HepG2 (cell line): ENCODE results near the gene SUSD2. TPM values are rescaled to one million over a fixed set of nuclear protein-coding genes. Genes with fewer than 3 reads are reported as not detected.

Source experiments
- ATAC-seq: fragments of 200-7000 bp; cut with Tn5 transposase; 3 replicates; pipeline ENCODE4 v1.9.1; 2020; ENCODE audit warnings: mild to moderate bottlenecking, moderate library complexity
- BruUV-seq: library from RNA; stranded (reverse); fragments of 400-500 nt; replicated peaks from 2 replicates; lab custom pipeline; 2021; lab: Mats Ljungman, UMichigan
- CTCF ChIA-PET: fragments of 300-600 bp; formaldehyde crosslinking; extraction: SDS; loops from one replicate; lab custom pipeline; 2021; ENCODE audit warnings: low total read pairs, inconsistent platforms, low intra/inter-chr PET ratio; lab: Yijun Ruan, JAX
- POLR2A ChIA-PET: fragments of 350-600 bp; sonication (Branson Sonifier 250); formaldehyde crosslinking; loops from one replicate; lab custom pipeline; 2020; ENCODE audit warnings: antibody characterized with exemption, inconsistent platforms; lab: Yijun Ruan, JAX
- DNase-seq: peaks from one replicate; pipeline ENCODE4 v3.0.0-alpha.2; 2015; ENCODE audit warnings: low spot score
- FAIRE-seq: peaks from 3 replicates; lab custom pipeline; 2011; peaks lifted over from hg19 to GRCh38; lab: Jason Lieb, UNC
- H2AFZ ChIP-seq: one replicate; pipeline ENCODE4 v1.6.1; 2011; ENCODE audit warnings: low read length, inconsistent platforms
- H3K27ac ChIP-seq: fragments of 300-600 bp; 3 replicates; pipeline ENCODE4 v1.8.0; 2011; ENCODE audit warnings: mixed run types, mild to moderate bottlenecking, mixed read lengths, low read length, inconsistent platforms; ENCODE audit not compliant: insufficient read depth; ENCODE audit errors: extremely low read length
- H3K27me3 ChIP-seq, 2 experiments: fragments of 200-600 bp in 1 of 2; 2 replicates in 1 of 2; 3 replicates in 1 of 2; pipeline versions ENCODE4 v1.6.0 to v1.8.0; 2011; ENCODE audit warnings: low read length in 2 of 2, mild to moderate bottlenecking in 2 of 2, moderate library complexity in 2 of 2, inconsistent platforms in 1 of 2; ENCODE audit not compliant: insufficient read depth in 2 of 2, control insufficient read depth in 1 of 2
- H3K36me3 ChIP-seq, 2 experiments: fragments of 200-600 bp in 1 of 2; replicated peaks in 1 of 2; 2 replicates in 1 of 2; 3 replicates in 1 of 2; pipeline versions ENCODE4 v1.5.1 to v1.8.0; 2011; ENCODE audit warnings: low read length in 2 of 2, inconsistent platforms in 1 of 2; ENCODE audit not compliant: insufficient read depth in 2 of 2, control insufficient read depth in 1 of 2
- H3K4me1 ChIP-seq: 2 replicates; pipeline ENCODE4 v1.5.1; 2012; ENCODE audit warnings: low read length, inconsistent platforms; ENCODE audit not compliant: insufficient read depth
- H3K4me2 ChIP-seq: 2 replicates; pipeline ENCODE4 v1.6.0; 2011; ENCODE audit warnings: low read depth, low read length, inconsistent platforms
- H3K4me3 ChIP-seq, 3 experiments: fragments of 200-600 bp in 1 of 3; sonication (generic), shearing (Covaris generic) in 1 of 3; replicated peaks in 1 of 3; 2 replicates each; pipeline ENCODE4 v1.5.1; 2011 to 2016; ENCODE audit warnings: low read length in 3 of 3, inconsistent platforms in 2 of 3, low read depth in 2 of 3, mild to moderate bottlenecking in 2 of 3, control low read depth in 1 of 3, mixed read lengths in 1 of 3; ENCODE audit not compliant: insufficient read depth in 1 of 3
- H3K79me2 ChIP-seq: one replicate; pipeline ENCODE4 v1.6.1; 2011; ENCODE audit warnings: low read length, inconsistent platforms; ENCODE audit not compliant: insufficient read depth
- H3K9ac ChIP-seq: 2 replicates; pipeline ENCODE4 v1.6.0; 2011; ENCODE audit warnings: mild to moderate bottlenecking, low read depth, low read length, inconsistent platforms; ENCODE audit not compliant: insufficient read depth
- H3K9me3 ChIP-seq: 2 replicates; pipeline ENCODE4 v1.5.1; 2012; ENCODE audit warnings: mild to moderate bottlenecking, low read length
- H4K20me1 ChIP-seq: 2 replicates; pipeline ENCODE4 v1.6.0; 2011; ENCODE audit warnings: inconsistent platforms, mild to moderate bottlenecking, low read length, moderate library complexity; ENCODE audit not compliant: insufficient read depth
- CC2D1A ChIP-seq: sonication (generic); formaldehyde crosslinking; IDR thresholded peaks from 2 replicates; pipeline ENCODE4 v1.8.1; 2023; ENCODE audit warnings: mild to moderate bottlenecking, missing genetic modification reagents
- CTCF ChIP-seq: sonication (generic); formaldehyde crosslinking; IDR thresholded peaks from 2 replicates; pipeline ENCODE4 v1.5.0; 2020; ENCODE audit warnings: mild to moderate bottlenecking, missing genetic modification reagents, moderate library complexity
- RAD21 ChIP-seq: fragments of 450-650 bp; formaldehyde crosslinking; IDR thresholded peaks from 2 replicates; pipeline ENCODE4 v1.5.0; 2020; ENCODE audit warnings: mild to moderate bottlenecking
- SIN3B ChIP-seq: fragments of 150-350 bp; IDR thresholded peaks from 2 replicates; pipeline ENCODE4 v1.6.1; 2014; ENCODE audit warnings: low read length
- SMC3 ChIP-seq: IDR thresholded peaks from 2 replicates; pipeline ENCODE4 v1.6.1; 2011; ENCODE audit warnings: low read length, improper control_type of control experiment
- SOX6 ChIP-seq, 2 experiments: fragments of 450-650 bp in 1 of 2; sonication (generic) in 1 of 2; formaldehyde crosslinking in 1 of 2; IDR thresholded peaks; 2 replicates each; pipeline versions ENCODE4 v1.4.0 to v1.6.1; 2017 to 2020; ENCODE audit warnings: antibody characterized with exemption in 1 of 2, mild to moderate bottlenecking in 1 of 2, missing genetic modification reagents in 1 of 2
- STAG1 ChIP-seq: sonication (generic); formaldehyde crosslinking; IDR thresholded peaks from 2 replicates; pipeline ENCODE4 v1.4.0; 2020; ENCODE audit warnings: missing genetic modification reagents
- ZBTB21 ChIP-seq: sonication (generic); formaldehyde crosslinking; IDR thresholded peaks from 2 replicates; pipeline ENCODE4 v1.4.0; 2020; ENCODE audit warnings: missing genetic modification reagents
- ZBTB33 ChIP-seq: sonication (generic); formaldehyde crosslinking; IDR thresholded peaks from 2 replicates; pipeline ENCODE4 v1.4.0; 2020; ENCODE audit warnings: missing genetic modification reagents
- ZNF430 ChIP-seq: sonication (generic); formaldehyde crosslinking; IDR thresholded peaks from 2 replicates; pipeline ENCODE4 v1.9.0; 2021; ENCODE audit warnings: mild to moderate bottlenecking, missing genetic modification reagents
- ZNF687 ChIP-seq: sonication (generic); formaldehyde crosslinking; IDR thresholded peaks from 2 replicates; pipeline ENCODE4 v1.5.1; 2020; ENCODE audit warnings: mild to moderate bottlenecking, missing genetic modification reagents, moderate library complexity
- WGBS: methylation state at CpG from one replicate; pipeline ENCODE4 v1.1.6; 2017; ENCODE audit warnings: low lambda C conversion rate; 5-methylcytosine and 5-hydroxymethylcytosine counted together
- in situ Hi-C: cut with HindIII; loops from 2 replicates; pipeline ENCODE4 v1.10.0; 2017; ENCODE audit warnings: low pct_unique_long_range_greater_than_20kb; ENCODE audit not compliant: extremely low pct_ligation_motif_present
- intact Hi-C: fragments of 100-400 bp; cut with micrococcal nuclease; formaldehyde crosslinking; loops from one replicate; pipeline ENCODE4 v1.10.0; 2022; ENCODE audit not compliant: unreplicated experiment
- polyA plus RNA-seq, 8 experiments: library from polyadenylated mRNA; depleted of rRNA in 3 of 8; stranded (reverse) in 7 of 8; unstranded in 1 of 8; fragments of >200 nt; fragmentation: Illumina TruSeq in 4 of 8; extraction: Trizol in 4 of 8; gene quantifications; 2 replicates each; pipeline versions ENCODE4 v1.2.1 to v1.2.3, GENCODE V29; 2011 to 2016; ENCODE audit warnings: low read depth in 4 of 8, missing spikeins in 1 of 8, mixed read lengths in 1 of 8; ENCODE audit not compliant: insufficient read depth in 1 of 8
- total RNA-seq, 5 experiments: library from RNA; depleted of rRNA; stranded (reverse); fragments of >200 nt; fragmentation: Illumina TruSeq; extraction: Trizol; gene quantifications; 2 replicates each; pipeline ENCODE4 v1.2.3, GENCODE V29; 2016; ENCODE audit warnings: low read depth in 1 of 5

SUSD2 gene
- total and polyA plus RNA-seq, 2 of the 13 experiments (the other 11 are each of a cell fraction or from before 2014, with no cell fraction given): 2.1 to 11.0 TPM

- intact Hi-C loops: loop anchor here (1.0 kb wide), 1 partner anchor 42 kb away; no protein-coding TSS in a partner anchor
- Histone ChIP-seq H2AFZ (no peak overlapping the region), H3K27ac (no peak overlapping the region), H3K36me3 (no peaks in the 10 kb centered on the region), H3K4me3 (no peak overlapping the region), H3K9ac (no peak overlapping the region), H3K4me2 (peak overlapping the region; percentile 51), H3K27me3 (no peaks in the 10 kb centered on the region), H3K79me2 (no peaks in the 10 kb centered on the region), H3K4me1 (peaks cover 20% of the 10 kb centered on the region), H3K9me3 (no peaks in the 10 kb centered on the region), H4K20me1 (no peaks in the 10 kb centered on the region)
- peak; percentile 84 for ATAC-seq
- in situ Hi-C loops: no loop called here
- WGBS: 26% methylated on average over 8 of the region's 18 CpGs
- DNase-seq: no peak
- FAIRE-seq: no peak
- POLR2A ChIA-PET: interaction anchor here (0.8 to 0.9 kb wide), 2 partner anchors 16 to 310 kb away, joined by 3 read pairs; no protein-coding TSS in a partner anchor
- TF ChIP-seq SMC3: peak; percentile 34
- TF ChIP-seq SOX6 (IDR thresholded peaks at IDR 0.05): no peak
- TF ChIP-seq SOX6 (CRISPR knock-in tag; IDR thresholded peaks at IDR 0.05): no peak
- TF ChIP-seq ZNF430: no peak
- peak; percentile 24; the same call in 1 of the 2 replicates for TF ChIP-seq RAD21 (CRISPR knock-in tag)
- TF ChIP-seq ZBTB21 (CRISPR knock-in tag): no peak
- TF ChIP-seq STAG1 (CRISPR knock-in tag): peak; percentile 39; the same call in 1 of the 2 replicates
- peak; percentile 61 for TF ChIP-seq CTCF (CRISPR knock-in tag)
- 0 out of 2 replicates have a peak, but pooled peaks have one; percentile 27 for TF ChIP-seq ZNF687 (CRISPR knock-in tag)
- TF ChIP-seq CC2D1A: no peak
- TF ChIP-seq SIN3B: no peak
- TF ChIP-seq ZBTB33: peak; percentile 98
- BruUV-seq: no TSS peak
- CTCF ChIA-PET: interaction anchor here (0.6 to 3.4 kb wide), 2 partner anchors 32 to 41 kb away, joined by 3 to 33 read pairs; no protein-coding TSS in a partner anchor
Observed at GRCh38 chr22:24230911-24231656, 49.8 kb downstream of the SUSD2 start.
